CD8-positive, alpha-beta memory T cell (primary cell): ENCODE results near the gene OVCH2. TPM values are rescaled to one million over a fixed set of nuclear protein-coding genes. Genes with fewer than 3 reads are reported as not detected.

Source experiments
- CTCF ChIA-PET: fragments of 350-600 bp; sonication (Branson Sonifier 250); formaldehyde crosslinking; loops from one replicate; lab custom pipeline; 2021; ENCODE audit warnings: antibody characterized with exemption; lab: Charles Lee
- POLR2A ChIA-PET: fragments of 350-600 bp; sonication (Branson Sonifier 250); formaldehyde crosslinking; loops from one replicate; lab custom pipeline; 2021; ENCODE audit warnings: antibody characterized with exemption; lab: Charles Lee
- DNase-seq, 5 donors: peaks; one replicate each; pipeline versions ENCODE4 v3.0.0 to v3.0.0-alpha.2; 2020 to 2022; ENCODE audit warnings: mixed read lengths in 1 of 5
- H3K27ac ChIP-seq: one replicate; pipeline ENCODE4 v1.7.0; 2013; ENCODE audit warnings: low read depth, mild to moderate bottlenecking, low read length, moderate library complexity
- H3K27me3 ChIP-seq: 2 replicates; pipeline ENCODE4 v1.7.0; 2013; ENCODE audit warnings: low read length, mild to moderate bottlenecking; ENCODE audit not compliant: insufficient read depth, poor library complexity, severe bottlenecking
- H3K36me3 ChIP-seq: 2 replicates; pipeline ENCODE4 v1.7.0; 2013; ENCODE audit warnings: mild to moderate bottlenecking, low read length, moderate library complexity; ENCODE audit not compliant: insufficient read depth
- H3K4me1 ChIP-seq: 2 replicates; pipeline ENCODE4 v1.7.0; 2013; ENCODE audit warnings: mild to moderate bottlenecking, low read length, moderate library complexity; ENCODE audit not compliant: insufficient read depth
- H3K4me3 ChIP-seq: 2 replicates; pipeline ENCODE4 v1.7.0; 2013; ENCODE audit warnings: mild to moderate bottlenecking, low read length
- H3K9me3 ChIP-seq: 2 replicates; pipeline ENCODE4 v1.7.0; 2013; ENCODE audit warnings: mild to moderate bottlenecking, low read length
- H3K27ac Mint-ChIP-seq, 8 donors: one replicate each; pipeline ENCODE4 v1.8.0; 2020 to 2021; ENCODE audit warnings: mixed read lengths in 8 of 8, mild to moderate bottlenecking in 6 of 8, inconsistent platforms in 3 of 8, moderate library complexity in 3 of 8
- H3K27me3 Mint-ChIP-seq, 2 donors: one replicate each; pipeline ENCODE4 v1.8.0; 2020 to 2021; ENCODE audit warnings: mixed read lengths in 2 of 2, mild to moderate bottlenecking in 1 of 2, moderate library complexity in 1 of 2
- H3K36me3 Mint-ChIP-seq, 3 donors: one replicate each; pipeline ENCODE4 v1.8.0; 2020 to 2021; ENCODE audit warnings: mixed read lengths in 3 of 3, inconsistent platforms in 1 of 3, mild to moderate bottlenecking in 1 of 3
- H3K4me1 Mint-ChIP-seq, 3 donors: one replicate each; pipeline ENCODE4 v1.8.0; 2020 to 2021; ENCODE audit warnings: mixed read lengths in 3 of 3, inconsistent platforms in 1 of 3, mild to moderate bottlenecking in 1 of 3
- H3K4me3 Mint-ChIP-seq, 7 donors: one replicate each; pipeline ENCODE4 v1.8.0; 2020 to 2021; ENCODE audit warnings: mixed read lengths in 7 of 7, mild to moderate bottlenecking in 6 of 7, moderate library complexity in 4 of 7, inconsistent platforms in 2 of 7
- H3K9me3 Mint-ChIP-seq, 5 donors: one replicate each; pipeline ENCODE4 v1.8.0; 2020 to 2022; ENCODE audit warnings: mixed read lengths in 5 of 5, mild to moderate bottlenecking in 3 of 5, moderate library complexity in 2 of 5, inconsistent platforms in 1 of 5
- polyA plus RNA-seq: library from polyadenylated mRNA; unstranded; fragments of 300-500 nt; fragmentation: Illumina TruSeq; gene quantifications from one replicate; pipeline ENCODE4 v1.2.3, GENCODE V29; 2021
- total RNA-seq, 2 experiments: library from RNA; stranded (reverse); gene quantifications; one replicate each; pipeline ENCODE4 v1.2.3, GENCODE V29; 2021

Gene OVCH2
- total and polyA plus RNA-seq, 3 experiments from 2014 or later: not detected

GRCh38 chr11:7691759-7692350 lies 14.4 kb downstream of the OVCH2 start:
- POLR2A ChIA-PET: no interaction called here
- no peaks in the 10 kb centered on the region for H3K4me1 ChIP-seq
- DNase-seq: no peak
- H3K27me3 ChIP-seq: peaks cover 13% of the 10 kb centered on the region
- H3K4me1 Mint-ChIP-seq: no peaks in the 10 kb centered on the region
- H3K27ac ChIP-seq: no peak overlapping the region
- no peak overlapping the region for H3K27ac Mint-ChIP-seq
- no peaks in the 10 kb centered on the region for H3K9me3 Mint-ChIP-seq
- no peaks in the 10 kb centered on the region for H3K36me3 ChIP-seq
- H3K36me3 Mint-ChIP-seq: no peaks in the 10 kb centered on the region
- CTCF ChIA-PET: interaction anchor here (0.7 to 1.8 kb wide), 3 partner anchors 250 to 879 kb away, joined by 3 to 6 read pairs (median 4); no protein-coding TSS in a partner anchor
- H3K27me3 Mint-ChIP-seq: peaks cover 10 to 64% of the 10 kb centered on the region in 2 donors
- H3K4me3 ChIP-seq: no peak overlapping the region
- H3K9me3 ChIP-seq: no peaks in the 10 kb centered on the region
- H3K4me3 Mint-ChIP-seq: no peak overlapping the region

- Mint-ChIP-seq H3K27ac (no peak overlapping the region), H3K27me3 (peaks cover 10 to 68% of the 10 kb centered on the region in 2 donors), H3K4me1 (no peaks in the 10 kb centered on the region), H3K4me3 (no peak overlapping the region), H3K36me3 (no peaks in the 10 kb centered on the region), H3K9me3 (no peaks in the 10 kb centered on the region)
- Histone ChIP-seq H3K36me3 (no peaks in the 10 kb centered on the region), H3K9me3 (no peaks in the 10 kb centered on the region), H3K4me3 (no peak overlapping the region), H3K27ac (no peak overlapping the region), H3K27me3 (peaks cover 13% of the 10 kb centered on the region), H3K4me1 (no peaks in the 10 kb centered on the region)
- ChIA-PET POLR2A (no interaction called here), CTCF (interaction anchor here (1.2 kb wide), 1 partner anchor 177 kb away, joined by 5 read pairs; the partner anchor contains the start of gene PPFIBP2)
- no peak for DNase-seq
These were observed 15.6 kb downstream of the OVCH2 start for GRCh38 chr11:7690648-7691047.

- Histone ChIP-seq H3K27me3 (peaks cover 10% of the 10 kb centered on the region), H3K9me3 (no peaks in the 10 kb centered on the region), H3K4me3 (no peak overlapping the region), H3K27ac (no peak overlapping the region), H3K36me3 (no peaks in the 10 kb centered on the region), H3K4me1 (no peaks in the 10 kb centered on the region)
- Mint-ChIP-seq H3K27ac (no peak overlapping the region), H3K4me1 (no peaks in the 10 kb centered on the region), H3K4me3 (no peak overlapping the region), H3K36me3 (no peaks in the 10 kb centered on the region), H3K27me3 (peaks cover 10 to 67% of the 10 kb centered on the region in 2 donors), H3K9me3 (no peaks in the 10 kb centered on the region)
- ChIA-PET POLR2A (no interaction called here), CTCF (no interaction called here)
- no peak for DNase-seq
These were observed 17.0 kb downstream of the OVCH2 start for GRCh38 chr11:7689239-7689638.

- no peak overlapping the region for H3K27ac Mint-ChIP-seq
- CTCF ChIA-PET: no interaction called here
- Histone ChIP-seq H3K36me3 (no peaks in the 10 kb centered on the region), H3K9me3 (no peaks in the 10 kb centered on the region), H3K4me3 (no peak overlapping the region), H3K27me3 (peaks cover 4% of the 10 kb centered on the region), H3K27ac (no peak overlapping the region), H3K4me1 (no peaks in the 10 kb centered on the region)
- peaks cover 6 to 58% of the 10 kb centered on the region in 2 donors for H3K27me3 Mint-ChIP-seq
- H3K9me3 Mint-ChIP-seq: no peaks in the 10 kb centered on the region
- no peak overlapping the region for H3K4me3 Mint-ChIP-seq
- no peaks in the 10 kb centered on the region for H3K36me3 Mint-ChIP-seq
- POLR2A ChIA-PET: no interaction called here
- no peaks in the 10 kb centered on the region for H3K4me1 Mint-ChIP-seq
- peak in 1 of 5 donors; percentile 10 for DNase-seq
These were observed 17.9 kb downstream of the OVCH2 start for GRCh38 chr11:7688238-7688826.

- no peak overlapping the region for H3K27ac Mint-ChIP-seq
- no peaks in the 10 kb centered on the region for H3K4me1 Mint-ChIP-seq
- POLR2A ChIA-PET: no interaction called here
These were observed 18.9 kb downstream of the OVCH2 start for GRCh38 chr11:7687386-7687785.

GRCh38 chr11:7686761-7687160 lies 19.5 kb downstream of the OVCH2 start:
- Mint-ChIP-seq H3K4me1 (no peaks in the 10 kb centered on the region), H3K4me3 (no peak overlapping the region), H3K36me3 (no peaks in the 10 kb centered on the region), H3K27ac (no peak overlapping the region), H3K9me3 (no peaks in the 10 kb centered on the region), H3K27me3 (peaks cover 6 to 43% of the 10 kb centered on the region in 2 donors)
- no peaks in the 10 kb centered on the region for H3K9me3 ChIP-seq
- POLR2A ChIA-PET: no interaction called here
- peaks cover 4% of the 10 kb centered on the region for H3K27me3 ChIP-seq
- no peaks in the 10 kb centered on the region for H3K4me1 ChIP-seq
- H3K4me3 ChIP-seq: no peak overlapping the region
- CTCF ChIA-PET: interaction anchor here (1.1 to 1.4 kb wide), 2 partner anchors 9 to 21 kb away, joined by 3 read pairs; no protein-coding TSS in a partner anchor
- H3K36me3 ChIP-seq: no peaks in the 10 kb centered on the region
- no peak for DNase-seq
- H3K27ac ChIP-seq: no peak overlapping the region

More at GRCh38 chr11:7687386-7687785, 18.9 kb downstream of the OVCH2 start:
- Histone ChIP-seq H3K27me3 (peaks cover 4% of the 10 kb centered on the region), H3K9me3 (no peaks in the 10 kb centered on the region), H3K36me3 (no peaks in the 10 kb centered on the region), H3K4me1 (no peaks in the 10 kb centered on the region), H3K4me3 (no peak overlapping the region), H3K27ac (no peak overlapping the region)
- no peak for DNase-seq
- Mint-ChIP-seq H3K27me3 (peaks cover 6 to 49% of the 10 kb centered on the region in 2 donors), H3K9me3 (no peaks in the 10 kb centered on the region), H3K4me3 (no peak overlapping the region), H3K36me3 (no peaks in the 10 kb centered on the region)
- CTCF ChIA-PET: interaction anchor here (1.1 to 1.4 kb wide), 2 partner anchors 8 to 22 kb away, joined by 3 read pairs; no protein-coding TSS in a partner anchor

GRCh38 chr11:7683571-7683970 lies 22.7 kb downstream of the OVCH2 start:
- Mint-ChIP-seq H3K4me1 (no peaks in the 10 kb centered on the region), H3K4me3 (no peak overlapping the region), H3K27me3 (peaks cover 10 to 33% of the 10 kb centered on the region in 2 donors), H3K9me3 (no peaks in the 10 kb centered on the region), H3K27ac (no peak overlapping the region), H3K36me3 (no peaks in the 10 kb centered on the region)
- no peak for DNase-seq
- no peaks in the 10 kb centered on the region for H3K9me3 ChIP-seq
- H3K4me3 ChIP-seq: no peak overlapping the region
- H3K27ac ChIP-seq: no peak overlapping the region
- H3K4me1 ChIP-seq: no peaks in the 10 kb centered on the region
- CTCF ChIA-PET: no interaction called here
- peaks cover 4% of the 10 kb centered on the region for H3K27me3 ChIP-seq
- H3K36me3 ChIP-seq: no peaks in the 10 kb centered on the region
- POLR2A ChIA-PET: no interaction called here

GRCh38 chr11:7677796-7678201 lies 28.5 kb downstream of the OVCH2 start:
- DNase-seq: no peak
- Mint-ChIP-seq H3K36me3 (no peaks in the 10 kb centered on the region), H3K27ac (peak overlapping the region in 1 of 8 donors; percentile 54), H3K4me3 (no peak overlapping the region), H3K9me3 (no peaks in the 10 kb centered on the region), H3K27me3 (peaks cover 27 to 64% of the 10 kb centered on the region in 2 donors), H3K4me1 (peaks cover 5 to 14% (median 9%) of the 10 kb centered on the region in 3 donors)
- H3K27me3 ChIP-seq: peaks cover 11% of the 10 kb centered on the region
- no peak overlapping the region for H3K27ac ChIP-seq
- POLR2A ChIA-PET: no interaction called here
- H3K36me3 ChIP-seq: no peaks in the 10 kb centered on the region
- H3K4me1 ChIP-seq: no peaks in the 10 kb centered on the region
- no peak overlapping the region for H3K4me3 ChIP-seq
- H3K9me3 ChIP-seq: no peaks in the 10 kb centered on the region
- CTCF ChIA-PET: no interaction called here
